HG03280 (cell line): ENCODE measurements around the gene CMTM8.
"Not testable (repeated sequence)": the region's sequence is repeated elsewhere in the genome, so short reads cannot be mapped to it uniquely, and the experiment has no call there.

Experiments used
- ATAC-seq: cut with Tn5 transposase; IDR thresholded peaks from one replicate; pipeline ENCODE4 v1.9.1; 2021; ENCODE audit warnings: mild to moderate bottlenecking, moderate library complexity; ENCODE audit not compliant: unreplicated experiment

Gene CMTM8, protein sequence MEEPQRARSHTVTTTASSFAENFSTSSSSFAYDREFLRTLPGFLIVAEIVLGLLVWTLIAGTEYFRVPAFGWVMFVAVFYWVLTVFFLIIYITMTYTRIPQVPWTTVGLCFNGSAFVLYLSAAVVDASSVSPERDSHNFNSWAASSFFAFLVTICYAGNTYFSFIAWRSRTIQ

DNA sequence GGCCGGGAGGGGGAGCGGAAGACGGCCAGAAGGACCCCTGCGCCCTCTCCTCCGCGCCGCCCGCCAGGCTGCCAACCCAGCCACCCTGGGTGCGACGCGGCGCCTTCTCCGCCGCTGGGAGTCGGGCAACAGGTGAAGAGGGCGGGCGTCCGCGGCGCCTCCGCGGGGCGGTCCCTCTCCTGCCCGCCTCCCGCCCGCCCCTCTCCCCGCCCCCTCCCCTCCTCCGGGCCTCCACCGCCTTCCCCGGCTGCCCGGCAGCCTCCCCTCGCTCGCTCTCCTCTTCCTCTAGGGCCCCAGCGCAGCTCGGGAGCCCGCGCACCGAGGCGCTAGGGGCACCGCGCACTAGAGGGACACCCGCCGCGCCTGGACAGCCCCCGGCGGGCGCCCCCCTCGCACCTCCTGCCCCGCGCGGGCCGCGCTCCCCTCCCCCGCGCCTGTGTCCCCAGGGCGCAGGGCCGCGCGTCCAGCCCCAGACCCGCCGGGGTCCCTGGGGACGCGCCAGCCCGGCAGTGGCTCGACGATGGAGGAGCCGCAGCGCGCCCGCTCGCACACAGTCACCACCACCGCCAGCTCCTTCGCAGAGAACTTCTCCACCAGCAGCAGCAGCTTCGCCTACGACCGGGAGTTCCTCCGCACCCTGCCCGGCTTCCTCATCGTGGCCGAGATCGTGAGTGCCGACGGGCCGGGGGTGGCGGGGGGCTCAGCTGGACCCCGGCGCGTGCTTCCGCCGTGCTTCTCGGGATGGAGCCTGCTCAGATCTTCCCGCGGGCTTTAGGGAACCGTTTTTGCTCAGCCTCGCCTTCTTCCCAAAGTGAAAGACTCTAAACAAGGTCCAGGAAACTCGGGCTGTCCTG, at the start of gene CMTM8:
Gene CMTM8 (plus strand): TSS at position 228 of the 854 bp plus-strand sequence. CDS start 293 bp downstream, at position 521.
- no peak for ATAC-seq

DNA sequence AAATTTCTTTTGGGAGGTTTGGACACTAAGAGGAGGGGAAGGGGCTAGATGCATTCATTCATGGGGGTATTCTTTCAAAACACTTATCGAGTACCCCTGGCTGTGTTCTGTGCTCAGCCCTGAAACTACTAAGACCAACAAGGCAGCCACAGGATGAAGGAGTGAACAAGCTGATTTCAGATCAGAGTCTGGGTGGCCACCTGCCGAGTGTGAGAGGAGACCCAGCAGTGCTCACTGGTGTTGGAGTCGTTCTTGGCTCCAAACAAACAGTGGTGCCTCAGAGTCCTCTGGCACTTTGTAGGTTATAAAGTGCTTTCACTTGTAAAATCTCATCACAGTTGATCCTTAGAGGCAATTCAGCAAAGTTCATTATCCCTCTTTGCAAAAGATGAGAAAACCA, 48.8 kb upstream of the CMTM8 start:
- ATAC-seq: no peak

DNA sequence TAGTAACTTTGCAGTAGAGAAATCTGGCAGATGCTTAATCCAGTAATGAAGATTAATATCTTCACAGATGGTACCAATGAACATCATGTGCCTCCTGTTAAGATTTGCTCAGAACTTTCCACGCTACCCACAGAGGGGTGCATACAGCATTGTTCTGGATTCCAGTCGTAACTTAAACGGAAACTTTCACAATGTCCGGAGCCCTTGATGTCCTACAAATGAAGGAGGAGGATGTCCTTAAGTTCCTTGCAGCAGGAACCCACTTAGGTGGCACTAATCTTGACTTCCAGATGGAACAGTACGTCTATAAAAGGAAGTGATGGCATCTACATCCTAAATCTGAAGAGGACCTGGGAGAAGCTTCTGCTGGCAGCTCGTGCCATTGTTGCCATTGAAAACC, 47.9 kb upstream of the CMTM8 start:
- ATAC-seq: not testable (repeated sequence)

DNA sequence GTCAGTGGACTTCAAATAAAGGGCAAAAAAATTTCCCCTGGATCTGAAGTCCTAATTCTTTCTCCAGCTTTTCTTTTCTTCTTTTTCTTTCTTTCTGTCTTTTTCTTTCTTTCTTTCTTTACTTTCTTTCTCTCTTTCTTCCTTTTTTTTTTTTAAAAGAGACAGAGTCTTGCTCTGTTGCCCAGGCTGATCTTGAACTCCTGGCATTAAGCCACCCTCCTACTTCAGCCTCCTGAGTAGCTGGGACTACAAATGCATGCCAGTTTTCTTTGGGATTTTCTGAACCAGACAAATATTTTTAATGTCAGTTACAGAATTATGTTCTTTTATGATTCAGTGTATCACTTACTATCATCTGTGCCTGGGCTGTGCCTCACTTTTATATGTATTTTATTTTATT, 45.4 kb upstream of the CMTM8 start:
- no peak for ATAC-seq

DNA sequence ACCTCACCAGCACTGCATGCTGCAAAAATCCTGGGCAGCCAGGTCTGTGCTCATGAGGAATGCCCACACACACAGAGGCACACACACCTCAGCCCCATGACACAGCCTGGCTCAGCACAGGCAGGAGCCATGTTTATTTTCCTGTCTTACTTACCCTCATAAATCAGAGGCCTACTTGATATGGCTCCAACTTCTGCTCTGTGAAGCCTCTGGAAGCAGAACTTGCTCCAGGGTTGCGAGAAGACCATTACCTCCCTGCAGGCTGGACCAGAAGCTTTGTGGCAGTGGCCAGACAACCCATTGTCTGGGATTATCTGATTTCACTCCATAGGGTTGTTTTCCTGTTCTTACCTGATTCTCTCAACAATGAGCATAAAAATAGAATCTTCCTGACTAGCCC, 43.8 kb upstream of the CMTM8 start:
- ATAC-seq: no peak

DNA sequence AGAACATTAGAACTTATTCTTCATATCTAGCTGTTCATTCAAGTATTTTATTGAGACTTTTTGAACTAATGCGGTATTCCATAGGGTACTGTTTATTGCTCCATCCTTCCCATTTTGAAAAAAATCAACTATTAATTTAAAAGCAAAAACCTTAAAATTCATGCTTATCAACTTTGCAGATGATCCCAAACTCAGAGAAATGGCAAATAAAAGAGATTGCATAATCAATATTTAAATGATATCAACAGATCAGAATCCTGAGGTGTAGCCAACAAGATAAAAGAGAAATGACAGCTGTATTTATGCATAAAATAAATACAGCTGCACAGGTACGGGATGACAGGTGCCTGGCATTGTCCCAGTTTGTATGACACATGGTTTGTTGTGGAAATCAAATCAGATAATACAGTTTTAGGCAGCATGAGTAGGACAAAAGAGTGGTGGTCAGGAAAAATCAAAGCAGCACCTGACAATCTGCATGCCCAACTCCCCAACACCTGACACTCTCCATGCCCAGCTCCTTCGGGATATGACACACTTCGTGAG, 42.4 kb upstream of the CMTM8 start:
- ATAC-seq: no peak

DNA sequence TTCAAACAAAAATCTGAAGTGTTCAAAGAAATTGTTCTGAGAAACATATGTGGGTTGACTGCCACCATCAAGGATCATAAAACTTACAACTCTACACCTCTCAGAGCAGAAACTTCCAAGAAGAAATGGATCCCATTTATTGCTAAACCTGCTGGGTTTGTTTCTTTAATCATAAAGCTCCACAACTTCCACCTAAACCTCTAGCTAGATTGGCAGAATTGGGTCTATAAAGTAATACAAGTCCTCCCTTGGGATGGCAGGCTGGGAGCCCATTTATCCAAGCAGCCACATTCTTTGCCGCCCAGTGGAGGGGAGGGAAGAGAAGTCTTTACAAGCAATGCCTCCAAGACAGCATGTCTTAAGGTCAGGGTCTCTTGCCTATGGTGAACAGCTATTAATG, 40.5 kb upstream of the CMTM8 start:
- ATAC-seq: no peak

DNA sequence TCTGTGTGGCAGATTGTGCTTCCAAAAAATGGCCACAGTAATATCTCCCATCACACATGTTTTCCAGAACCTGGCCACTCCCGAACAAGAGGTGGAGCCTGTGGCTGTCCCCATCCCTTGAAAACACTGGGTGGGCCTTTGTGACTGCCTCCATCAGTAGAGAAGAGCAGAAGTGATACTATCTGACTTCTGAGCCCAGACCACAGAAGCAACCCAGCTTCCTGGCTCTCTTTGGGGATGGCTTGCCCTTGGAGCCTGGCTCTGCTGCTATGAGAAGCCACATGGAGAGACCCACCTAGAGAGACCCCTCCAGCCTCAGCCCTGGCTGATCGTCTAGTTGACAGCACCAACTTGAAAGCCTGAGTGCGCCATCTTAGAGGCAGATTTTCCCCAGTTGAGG, 39.8 kb upstream of the CMTM8 start:
- ATAC-seq: no peak

DNA sequence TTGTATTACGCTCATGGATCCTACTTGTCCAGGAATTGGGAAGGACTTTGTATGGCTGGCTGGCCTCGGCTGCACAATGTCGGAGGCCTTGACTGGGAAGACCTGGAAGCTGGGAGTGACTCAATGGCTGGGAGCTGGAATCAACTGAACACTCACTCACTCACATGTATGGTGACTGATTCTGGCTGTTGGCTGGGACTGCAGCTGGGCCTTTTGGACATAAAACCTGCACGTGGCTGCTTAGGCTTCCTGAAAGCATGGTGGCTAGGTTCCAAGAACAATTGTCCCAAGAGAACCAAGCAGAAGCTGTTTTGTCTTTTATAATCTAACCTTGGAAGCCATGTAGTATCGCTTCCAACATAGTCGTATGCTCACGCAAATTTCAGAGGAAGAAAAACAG, 38.0 kb upstream of the CMTM8 start:
- no peak for ATAC-seq

DNA sequence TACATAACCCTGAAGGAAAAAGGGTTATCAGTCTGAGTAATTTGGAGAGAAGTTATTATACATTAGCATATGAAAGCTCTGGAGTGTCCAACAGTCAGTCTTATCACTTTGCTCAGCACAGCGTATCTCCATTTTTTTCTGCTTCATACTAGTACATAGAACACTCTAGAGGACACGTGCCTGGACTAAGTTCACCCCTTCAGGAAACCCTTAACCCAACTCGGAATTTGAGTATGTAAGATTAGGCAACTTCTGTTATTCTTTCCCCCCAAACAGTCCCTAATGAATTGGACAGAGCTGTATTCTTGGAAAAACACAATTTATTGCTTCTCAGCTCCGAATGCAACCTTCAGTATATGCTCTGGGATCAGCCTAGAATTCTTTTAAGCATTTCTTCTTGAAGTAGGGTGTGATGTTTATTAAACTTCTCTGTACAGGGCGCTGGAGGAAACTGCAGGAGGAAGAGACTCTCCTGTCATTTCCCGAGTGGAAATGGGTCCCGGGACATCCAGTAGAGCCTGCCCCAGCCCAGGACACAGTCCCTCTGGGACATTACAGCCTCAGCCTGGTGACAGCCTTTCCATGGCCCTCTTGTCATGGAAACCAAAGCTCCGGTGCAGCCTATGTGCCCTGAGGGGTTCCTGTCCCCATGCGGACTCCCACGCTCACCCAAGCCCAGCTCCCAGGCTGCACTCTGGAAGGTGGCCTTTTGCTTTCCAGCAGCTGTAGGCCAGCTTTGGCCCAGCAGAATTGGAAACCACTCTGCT, 37.3 kb upstream of the CMTM8 start:
- no peak for ATAC-seq

DNA sequence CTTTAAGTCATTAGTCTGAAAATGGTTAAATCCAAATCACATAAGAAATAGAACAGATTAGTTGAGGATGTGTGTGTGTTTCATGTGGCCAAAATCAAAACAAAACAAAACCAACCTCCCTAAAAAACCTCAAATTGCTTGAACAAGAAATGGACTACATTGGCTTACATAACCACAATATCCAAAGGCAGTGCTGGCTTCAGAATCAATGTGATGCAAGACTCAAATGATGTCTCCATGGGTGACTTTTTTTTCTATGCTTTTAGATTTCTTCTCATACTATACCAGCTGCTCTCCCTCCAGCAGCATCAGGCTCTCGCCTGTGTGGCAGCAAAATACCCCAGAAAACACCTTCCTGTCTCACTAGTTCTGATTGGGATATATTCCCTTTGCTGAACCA, 36.0 kb upstream of the CMTM8 start:
- ATAC-seq: no peak

DNA sequence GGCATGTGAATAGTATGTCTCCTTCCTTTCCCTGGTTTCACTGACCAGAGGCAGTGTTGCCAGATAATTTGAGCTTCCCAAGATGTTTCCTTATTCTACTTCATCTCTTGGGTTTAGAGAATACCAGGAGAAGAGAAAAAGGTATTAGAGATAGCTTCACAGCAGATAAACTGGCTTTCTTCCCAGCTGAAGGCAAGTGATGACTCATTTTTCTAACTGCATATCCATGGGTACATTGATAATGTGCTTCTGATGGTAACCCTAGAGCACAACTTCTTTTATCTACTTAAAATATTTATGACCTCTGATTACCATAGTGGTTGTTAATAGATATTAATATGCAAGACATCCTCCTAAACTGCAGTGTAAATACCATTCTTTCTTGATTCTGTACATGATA, 34.6 kb upstream of the CMTM8 start:
- ATAC-seq: no peak

DNA sequence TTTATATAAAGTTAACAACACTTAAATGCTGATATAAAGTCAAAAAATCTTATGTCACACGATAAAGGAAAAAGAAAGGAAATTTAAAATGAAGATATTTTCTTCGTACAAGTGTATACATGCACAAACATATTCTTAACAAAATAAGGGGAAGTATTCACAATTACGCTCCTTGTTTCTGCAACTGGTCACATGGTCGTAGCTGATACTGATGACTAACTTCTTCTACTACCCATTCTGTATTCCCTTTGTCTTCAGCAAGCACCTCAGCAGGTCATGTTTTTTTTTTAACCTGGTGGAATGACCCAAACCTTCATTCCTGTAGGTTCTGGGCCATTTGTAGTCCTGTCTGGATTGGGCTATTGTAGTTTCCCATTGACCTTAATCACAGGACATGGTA, 30.0 kb upstream of the CMTM8 start:
- no peak for ATAC-seq

DNA sequence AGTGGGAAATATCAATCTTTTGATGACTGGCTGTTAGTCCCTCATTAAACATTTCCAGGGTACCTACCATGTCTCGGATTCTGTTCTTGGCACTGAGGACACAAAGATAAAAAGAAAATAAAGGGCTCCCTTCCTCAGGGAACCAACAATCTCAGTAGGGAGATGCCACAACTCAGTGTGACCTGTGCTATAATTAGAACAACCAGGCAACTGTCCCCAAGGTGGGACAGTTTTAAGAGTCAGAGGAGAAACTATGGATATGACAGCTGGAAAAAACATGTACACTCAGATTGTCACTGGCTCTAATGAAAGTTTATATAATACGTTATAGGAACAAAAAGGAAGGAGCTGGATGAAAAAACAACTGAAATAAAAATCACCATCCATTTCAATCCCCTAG, 23.3 kb upstream of the CMTM8 start:
- ATAC-seq: no peak

DNA sequence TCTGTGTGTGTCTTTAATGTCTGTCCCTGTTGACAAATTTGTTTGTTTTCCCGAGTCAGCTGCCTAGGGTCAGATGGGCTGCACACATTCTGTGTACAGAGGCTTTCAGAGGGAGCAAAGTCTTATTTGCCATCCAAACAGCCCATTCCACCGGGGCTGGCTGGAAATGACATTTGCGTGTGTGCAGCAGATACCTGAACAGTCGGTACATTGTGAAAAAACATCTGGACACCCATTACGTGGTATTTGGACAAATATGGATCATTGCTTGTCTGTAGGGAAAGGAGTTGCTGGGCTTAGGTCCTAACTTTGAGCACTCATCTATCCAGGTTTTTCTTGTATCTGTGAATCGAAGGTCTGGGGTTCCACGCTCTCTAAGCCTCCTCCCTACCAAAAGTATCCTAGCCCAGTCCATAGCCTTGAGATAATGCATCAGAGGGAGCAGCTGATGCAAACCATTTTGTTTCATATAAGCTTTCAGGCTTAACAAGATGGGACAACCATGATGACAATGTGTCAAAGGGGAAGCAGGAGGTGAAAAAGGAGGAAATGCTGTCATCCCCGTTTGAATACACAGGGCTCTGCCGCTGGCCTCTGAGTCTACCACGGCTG, 22.2 kb upstream of the CMTM8 start:
- ATAC-seq: no peak

DNA sequence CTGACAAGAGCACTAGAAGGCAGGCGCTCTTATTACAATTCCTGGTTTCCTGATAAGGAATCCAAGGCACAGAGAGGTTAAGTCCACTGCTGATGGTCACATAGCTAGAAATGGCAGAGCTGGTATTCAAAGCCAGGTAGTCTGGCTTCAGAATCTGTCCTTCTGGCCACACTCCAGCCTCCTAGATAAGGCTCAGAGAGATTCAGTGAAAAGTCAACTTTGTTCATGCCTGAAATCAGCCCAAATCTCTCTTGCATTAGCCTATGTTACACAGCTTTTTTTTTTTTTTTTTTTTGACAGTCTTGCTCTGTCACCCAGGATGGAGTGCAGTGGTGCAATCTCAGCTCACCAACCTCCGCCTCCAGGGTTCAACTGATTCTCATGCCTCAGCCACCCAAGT, 21.1 kb upstream of the CMTM8 start:
- ATAC-seq: no peak

DNA sequence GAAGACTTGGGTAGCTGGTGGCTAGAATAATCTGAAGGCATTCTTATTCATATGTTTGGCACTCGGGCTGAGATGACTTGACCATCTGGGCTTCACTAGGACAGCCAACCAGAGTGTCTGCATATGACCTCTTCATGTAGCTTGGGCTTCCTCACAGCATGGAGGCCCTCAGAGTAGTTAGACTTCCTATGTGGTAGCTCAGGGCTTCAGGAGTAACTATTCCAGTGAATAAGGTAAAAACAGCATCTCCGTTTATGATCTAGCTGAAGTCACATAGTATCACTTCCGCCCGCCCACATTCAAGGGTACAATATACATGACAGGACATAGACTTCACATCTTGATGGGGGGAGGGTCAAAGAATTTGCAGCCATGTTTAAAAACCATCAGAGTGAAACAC, 18.9 kb upstream of the CMTM8 start:
- no peak for ATAC-seq

DNA sequence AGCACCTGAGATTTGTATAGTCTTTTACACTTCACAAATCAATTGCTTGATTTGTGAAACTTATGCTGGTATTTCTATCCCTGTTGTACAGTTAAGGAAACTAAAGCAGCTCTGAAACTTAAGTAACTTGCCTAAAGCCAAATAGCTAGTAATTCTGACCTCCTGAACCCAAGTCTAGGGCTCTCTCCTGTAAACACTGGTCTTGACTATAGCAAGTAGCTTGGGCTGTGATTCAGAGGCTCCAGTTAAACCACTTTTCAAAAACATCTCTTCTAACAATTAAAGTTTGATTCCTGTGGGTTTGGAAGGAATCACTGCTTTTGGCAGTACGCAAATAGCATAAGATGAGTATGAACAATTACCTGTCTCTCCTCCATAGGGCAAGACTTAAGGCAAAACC, 18.5 kb upstream of the CMTM8 start:
- no peak for ATAC-seq

DNA sequence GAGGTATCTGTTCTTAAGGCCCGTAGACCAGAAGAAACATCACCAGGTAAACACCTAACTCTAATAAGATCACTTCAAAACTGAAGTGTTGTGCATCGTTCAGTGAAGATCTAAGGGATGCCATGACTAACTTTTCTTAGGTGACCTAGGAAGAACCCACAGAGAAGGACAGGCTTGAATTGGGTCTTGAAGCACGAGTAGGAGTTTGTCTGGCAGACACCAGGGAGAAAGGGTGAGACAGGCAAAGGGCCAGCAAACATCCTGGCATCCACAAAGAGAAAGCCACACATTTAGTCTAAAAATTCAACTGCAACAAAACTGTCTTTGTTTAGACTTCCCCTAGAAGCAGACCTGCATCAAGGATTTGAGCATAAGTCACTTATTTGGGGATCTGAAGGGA, 15.5 kb upstream of the CMTM8 start:
- ATAC-seq: no peak

DNA sequence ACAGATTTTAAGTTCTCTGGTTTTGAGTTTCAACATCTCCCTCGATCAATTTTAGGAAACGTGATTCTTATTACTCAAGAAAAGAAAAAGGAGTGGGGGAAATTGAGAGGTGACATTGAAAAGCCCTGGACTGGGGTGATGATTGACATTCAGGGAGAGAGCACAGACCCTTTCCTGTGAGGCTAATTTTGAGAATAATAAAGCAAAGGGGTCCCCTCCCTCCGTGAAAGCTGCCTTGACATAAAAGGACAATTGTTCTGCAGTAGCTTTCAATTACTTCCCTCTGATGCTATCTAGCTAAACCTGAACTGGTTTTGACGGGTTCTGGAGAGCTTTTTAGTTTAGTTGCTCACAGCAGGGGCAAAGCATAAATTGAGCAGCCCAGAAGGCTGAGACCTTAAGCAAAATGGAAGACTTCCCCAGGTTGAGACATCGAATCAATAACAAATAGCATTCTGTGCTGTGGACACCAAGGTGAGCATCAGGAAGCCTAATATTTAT, 14.4 kb upstream of the CMTM8 start:
- ATAC-seq: no peak

DNA sequence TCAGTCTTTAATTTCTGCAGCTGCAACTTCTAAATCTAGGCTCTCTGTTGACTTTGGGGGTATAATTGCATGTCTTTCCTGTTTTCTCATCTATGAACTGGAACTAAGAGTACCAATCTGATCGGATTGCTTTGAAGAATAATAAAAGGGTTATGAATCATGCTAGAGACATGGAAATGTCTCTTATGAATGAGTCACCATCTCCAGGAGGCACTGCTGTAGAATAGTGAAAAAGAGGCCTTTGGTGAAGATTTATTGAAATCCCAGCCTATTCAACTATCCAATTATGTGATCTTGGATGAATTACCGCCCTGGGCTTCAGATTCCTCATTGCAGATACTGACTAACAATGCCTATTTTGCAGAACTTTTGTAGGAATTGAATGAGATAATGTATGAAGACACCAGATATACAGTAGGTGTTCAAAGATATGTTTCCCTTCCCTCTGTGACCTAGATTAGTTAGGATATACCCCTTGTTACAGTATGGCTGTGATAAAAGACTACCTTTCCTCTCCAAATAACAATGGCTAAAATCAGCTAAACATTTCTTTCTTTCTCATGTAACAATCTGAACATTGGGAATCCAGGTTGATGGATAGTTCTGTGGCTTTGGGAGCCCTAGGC, 11.5 kb upstream of the CMTM8 start:
- ATAC-seq: no peak
